Right lobe of liver (tissue), 4 donors: ENCODE results near the gene CHAC2.

Experiments
- POLR2A ChIP-seq: fragments of 450-650 bp; IDR thresholded peaks from one replicate; pipeline ENCODE4 v1.6.1; 2017; ENCODE audit warnings: antibody characterized with exemption, mild to moderate bottlenecking
- TF ChIP-seq, protein P1 (sequence below), 4 donors: fragments of 200-600 bp in 3 of 4; fragments of 450-650 bp in 1 of 4; IDR thresholded peaks; one replicate each; pipeline versions ENCODE4 v1.5.1 to v1.8.0; 2016 to 2022; ENCODE audit warnings: antibody characterized with exemption in 4 of 4, mild to moderate bottlenecking in 2 of 4
- donor health status: DM: no; HTN: no; CAD: no.
- donor health status: DM: no; HTN: no; CAD: no.
- donor health status: DM: no; HTN: yes; CAD: no.

DNA sequence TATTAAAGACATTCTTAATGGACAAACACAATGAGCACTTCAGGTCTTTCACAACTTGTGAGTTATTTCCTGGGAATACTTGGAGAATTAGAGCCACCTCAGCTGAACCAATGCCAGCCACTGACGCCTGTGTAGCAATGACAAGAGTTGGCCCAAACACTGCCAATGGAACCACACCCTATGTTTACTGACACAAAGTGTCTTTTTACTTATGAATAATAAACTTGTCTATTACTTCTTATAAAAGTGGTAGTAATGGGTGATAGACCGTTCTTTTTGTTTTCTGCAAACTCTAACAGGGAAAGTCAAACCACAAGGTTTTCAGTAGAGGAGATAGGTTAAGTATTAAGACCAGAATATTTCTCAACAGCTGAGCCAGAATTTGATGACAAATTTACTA, 12.5 kb upstream of the CHAC2 start:
- TF ChIP-seq, protein P1, sequence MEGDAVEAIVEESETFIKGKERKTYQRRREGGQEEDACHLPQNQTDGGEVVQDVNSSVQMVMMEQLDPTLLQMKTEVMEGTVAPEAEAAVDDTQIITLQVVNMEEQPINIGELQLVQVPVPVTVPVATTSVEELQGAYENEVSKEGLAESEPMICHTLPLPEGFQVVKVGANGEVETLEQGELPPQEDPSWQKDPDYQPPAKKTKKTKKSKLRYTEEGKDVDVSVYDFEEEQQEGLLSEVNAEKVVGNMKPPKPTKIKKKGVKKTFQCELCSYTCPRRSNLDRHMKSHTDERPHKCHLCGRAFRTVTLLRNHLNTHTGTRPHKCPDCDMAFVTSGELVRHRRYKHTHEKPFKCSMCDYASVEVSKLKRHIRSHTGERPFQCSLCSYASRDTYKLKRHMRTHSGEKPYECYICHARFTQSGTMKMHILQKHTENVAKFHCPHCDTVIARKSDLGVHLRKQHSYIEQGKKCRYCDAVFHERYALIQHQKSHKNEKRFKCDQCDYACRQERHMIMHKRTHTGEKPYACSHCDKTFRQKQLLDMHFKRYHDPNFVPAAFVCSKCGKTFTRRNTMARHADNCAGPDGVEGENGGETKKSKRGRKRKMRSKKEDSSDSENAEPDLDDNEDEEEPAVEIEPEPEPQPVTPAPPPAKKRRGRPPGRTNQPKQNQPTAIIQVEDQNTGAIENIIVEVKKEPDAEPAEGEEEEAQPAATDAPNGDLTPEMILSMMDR (IDR thresholded peaks at IDR 0.05) = no peak
- no peak for TF ChIP-seq POLR2A
